ENCODE results near the gene DNAI4.

DNA sequence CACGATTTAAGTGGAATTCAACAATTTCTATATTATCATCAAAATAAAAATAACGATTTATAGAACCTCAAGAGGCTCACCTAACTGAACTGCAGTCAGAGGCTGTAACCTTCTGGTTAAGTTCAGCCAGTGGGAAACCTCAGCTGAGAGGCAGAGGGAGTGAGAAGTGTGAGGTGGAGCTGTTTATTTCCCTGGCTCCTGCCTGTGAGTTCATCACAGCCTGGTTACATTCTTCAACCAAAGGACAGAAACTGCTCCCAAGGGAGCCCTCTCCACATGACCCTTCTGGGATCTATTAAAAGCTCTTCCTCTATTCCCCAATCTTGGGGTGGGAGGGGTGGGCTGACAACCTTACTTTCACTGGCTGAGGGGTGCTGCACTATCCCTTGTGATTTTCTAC, 150.2 kb downstream of the DNAI4 start:
- TF ChIP-seq, protein P1, sequence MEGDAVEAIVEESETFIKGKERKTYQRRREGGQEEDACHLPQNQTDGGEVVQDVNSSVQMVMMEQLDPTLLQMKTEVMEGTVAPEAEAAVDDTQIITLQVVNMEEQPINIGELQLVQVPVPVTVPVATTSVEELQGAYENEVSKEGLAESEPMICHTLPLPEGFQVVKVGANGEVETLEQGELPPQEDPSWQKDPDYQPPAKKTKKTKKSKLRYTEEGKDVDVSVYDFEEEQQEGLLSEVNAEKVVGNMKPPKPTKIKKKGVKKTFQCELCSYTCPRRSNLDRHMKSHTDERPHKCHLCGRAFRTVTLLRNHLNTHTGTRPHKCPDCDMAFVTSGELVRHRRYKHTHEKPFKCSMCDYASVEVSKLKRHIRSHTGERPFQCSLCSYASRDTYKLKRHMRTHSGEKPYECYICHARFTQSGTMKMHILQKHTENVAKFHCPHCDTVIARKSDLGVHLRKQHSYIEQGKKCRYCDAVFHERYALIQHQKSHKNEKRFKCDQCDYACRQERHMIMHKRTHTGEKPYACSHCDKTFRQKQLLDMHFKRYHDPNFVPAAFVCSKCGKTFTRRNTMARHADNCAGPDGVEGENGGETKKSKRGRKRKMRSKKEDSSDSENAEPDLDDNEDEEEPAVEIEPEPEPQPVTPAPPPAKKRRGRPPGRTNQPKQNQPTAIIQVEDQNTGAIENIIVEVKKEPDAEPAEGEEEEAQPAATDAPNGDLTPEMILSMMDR (IDR thresholded peaks at IDR 0.05) = no peak
- TF ChIP-seq POLR2A (IDR thresholded peaks at IDR 0.05) = no peak
